Heart right ventricle (tissue), 16 donors: ENCODE data around the gene ABCA10. TPM values are rescaled to one million over a fixed set of nuclear protein-coding genes. Genes with fewer than 3 reads are reported as not detected.

Experiments used
- ATAC-seq, 8 donors: fragments of 200-7000 bp; cut with Tn5 transposase; one replicate each; pipeline ENCODE4 v1.9.1; 2020; ENCODE audit warnings: mild to moderate bottlenecking in 8 of 8, moderate library complexity in 8 of 8, moderate number of reproducible peaks in 1 of 8
- DNase-seq, 2 donors: peaks; one replicate each; pipeline ENCODE4 v3.0.0-alpha.2; 2020
- H3K27ac ChIP-seq, 10 donors: fragments of 200-600 bp; sonication (generic) in 2 of 10; one replicate each; pipeline versions ENCODE4 v1.5.0 to v1.8.0; 2020 to 2022; ENCODE audit warnings: mild to moderate bottlenecking in 3 of 10
- H3K27me3 ChIP-seq, 7 donors: fragments of 200-600 bp; one replicate each; pipeline ENCODE4 v1.8.0; 2021 to 2022; ENCODE audit warnings: mild to moderate bottlenecking in 2 of 7
- H3K36me3 ChIP-seq, 9 donors: fragments of 200-600 bp; sonication (generic) in 1 of 9; one replicate each; pipeline versions ENCODE4 v1.5.0 to v1.8.0; 2020 to 2022; ENCODE audit warnings: mild to moderate bottlenecking in 2 of 9
- H3K4me1 ChIP-seq, 9 donors: fragments of 200-600 bp; sonication (generic) in 1 of 9; one replicate each; pipeline versions ENCODE4 v1.5.0 to v1.8.0; 2020 to 2022; ENCODE audit warnings: mild to moderate bottlenecking in 4 of 9
- H3K4me3 ChIP-seq, 10 donors: fragments of 200-600 bp; sonication (generic) in 2 of 10; one replicate each; pipeline versions ENCODE4 v1.5.0 to v1.8.0; 2020 to 2022; ENCODE audit warnings: mild to moderate bottlenecking in 7 of 10, moderate library complexity in 2 of 10
- H3K9me3 ChIP-seq, 11 donors: fragments of 200-600 bp in 10 of 11; sonication (generic) in 2 of 11; one replicate each; pipeline versions ENCODE4 v1.5.0 to v1.8.0; 2013 to 2022; ENCODE audit warnings: mild to moderate bottlenecking in 2 of 11, control low read depth in 1 of 11, moderate library complexity in 1 of 11
- CTCF ChIP-seq, 9 donors: fragments of 200-600 bp; sonication (generic) in 2 of 9; IDR thresholded peaks; one replicate each; pipeline versions ENCODE4 v1.5.0 to v1.8.0; 2021 to 2022; ENCODE audit warnings: antibody characterized with exemption in 9 of 9, mild to moderate bottlenecking in 5 of 9, moderate library complexity in 1 of 9
- WGBS, 2 donors: extraction: QIAGEN DNeasy Blood & Tissue Kit; methylation state at CpG; one replicate each; pipeline ENCODE4 v1.1.7; 2013; ENCODE audit warnings: inconsistent platforms in 1 of 2; 5-methylcytosine and 5-hydroxymethylcytosine counted together
- intact Hi-C, 10 donors: fragments of 100-400 bp; cut with DNase I; formaldehyde crosslinking; loops; one replicate each; pipeline versions ENCODE4 v1.11.1 to v1.14.2; 2022
- polyA plus RNA-seq, 2 donors: library from polyadenylated mRNA; stranded (reverse); fragments of 200-250 nt; gene quantifications; one replicate each; pipeline ENCODE4 v1.2.3, GENCODE V29; 2013
- total RNA-seq, 10 donors: library from RNA; stranded (reverse); fragmentation: NEBNext Ultra II Directional in 3 of 10; extraction: Animal tissue kit (Norgen Biotek cat#: 25700) in 3 of 10; gene quantifications; one replicate each; pipeline versions ENCODE4 v1.2.1 to v1.2.4, GENCODE V29; 2021 to 2023
- donor health status: Arrhythmogenic right ventricular cardiomyopathy.
- donor health status: ischemic (EF 13 %, LVEDD 7.1; RV severe dilation, severe dysfunction).
- donor health status: healthy with polysubstance abuse.
- donor health status: DM: no; HTN: yes; CAD: no.
- donor health status: DM: no; HTN: no; CAD: no.
- donor health status: ischemic (EF 25% LVEDD 6.9; RV normal size, moderate dysfunction).
- donor health status: ischemic (EF 25% LVEDD 5.7; RV mildly dilated, moderate dysfunction).
- donor health status: healthy.
- donor health status: DM: yes; HTN: yes; CAD: no.
- donor health status: Ischemic cardiomyopathy.
- donor health status: ischemic (EF 35%, LVEDD 5.7; RV mildly dilated, moderate dysfunction).
- donor health status: nonischemic (EF 11% LVEDD 7.7; RV severe dilation, severe dysfunction).
- donor health status: DM: yes; HTN: yes; CAD: no.
- donor health status: PGD.
- donor health status: ischemic (EF 29% LVEDD 5.4; RV normal size, mild dysfunction).
- donor health status: nonischemic (EF 23%, LVEDD 6.1; RV moderate dilation, normal function).

ABCA10 gene
- total and polyA plus RNA-seq, 12 donors, result 1.0 to 60.9 (median 3.6) TPM

GRCh38 chr17:69254187-69254586 is 25.6 kb upstream of the ABCA10 start:
- Histone ChIP-seq H3K27me3 (no peaks in the 10 kb centered on the region), H3K4me1 (no peaks in the 10 kb centered on the region), H3K27ac (no peak overlapping the region), H3K9me3 (no peaks in the 10 kb centered on the region), H3K4me3 (no peak overlapping the region), H3K36me3 (peaks cover 0 to 59% (median 15%) of the 10 kb centered on the region in 9 donors)
- TF ChIP-seq CTCF (IDR thresholded peaks at IDR 0.05), result no peak
- no peak for DNase-seq
- ATAC-seq, result no peak
- WGBS, 2 donors, result 66 to 85% methylated on average over 1 of the region's 1 CpG
- intact Hi-C loops, result no loop called here

GRCh38 chr17:69250641-69251040 is 22.0 kb upstream of the ABCA10 start:
- 78% methylated on average over 4 of the region's 4 CpGs for WGBS, 2 donors
- Histone ChIP-seq H3K36me3 (peaks cover 0 to 55% (median 15%) of the 10 kb centered on the region in 9 donors), H3K4me1 (no peaks in the 10 kb centered on the region), H3K4me3 (no peak overlapping the region), H3K27me3 (no peaks in the 10 kb centered on the region), H3K9me3 (no peaks in the 10 kb centered on the region), H3K27ac (no peak overlapping the region)
- no peak for TF ChIP-seq CTCF (IDR thresholded peaks at IDR 0.05)
- ATAC-seq, result no peak
- DNase-seq, result no peak
- intact Hi-C loops, result no loop called here

- ATAC-seq, result peak in 2 of 8 donors; percentile 35 to 45
- no peaks in the 10 kb centered on the region for H3K27me3 ChIP-seq
- no peak overlapping the region for H3K27ac ChIP-seq
- peak; percentile 27 to 79 (median 65) for TF ChIP-seq CTCF (IDR thresholded peaks at IDR 0.05)
- H3K4me1 ChIP-seq, result no peaks in the 10 kb centered on the region
- no peak overlapping the region for H3K4me3 ChIP-seq
- DNase-seq, result no peak
- intact Hi-C loops, result loop anchor here in 1 of 10 donors (5.0 kb wide), 1 partner anchor 470 kb away; no protein-coding TSS in a partner anchor
- H3K36me3 ChIP-seq, result peaks cover 0 to 35% (median 0%) of the 10 kb centered on the region in 9 donors
- H3K9me3 ChIP-seq, result no peaks in the 10 kb centered on the region
- 64 to 71% methylated on average over 4 of the region's 4 CpGs for WGBS, 2 donors
Measured at GRCh38 chr17:69246726-69247375, 18.2 kb upstream of the ABCA10 start.

- WGBS, 2 donors, result 40 to 65% methylated on average over 1 of the region's 1 CpG
- H3K9me3 ChIP-seq, result no peaks in the 10 kb centered on the region
- no peak overlapping the region for H3K27ac ChIP-seq
- ATAC-seq, result no peak
- DNase-seq, result no peak
- intact Hi-C loops, result loop anchor here in 1 of 10 donors (5.0 kb wide), 1 partner anchor 469 kb away; no protein-coding TSS in a partner anchor
- peaks cover 0 to 38% (median 0%) of the 10 kb centered on the region in 9 donors for H3K36me3 ChIP-seq
- H3K27me3 ChIP-seq, result no peaks in the 10 kb centered on the region
- no peak for TF ChIP-seq CTCF (IDR thresholded peaks at IDR 0.05)
- H3K4me3 ChIP-seq, result no peak overlapping the region
- no peaks in the 10 kb centered on the region for H3K4me1 ChIP-seq
Measured at GRCh38 chr17:69246202-69246601, 17.6 kb upstream of the ABCA10 start.
